ENCODE results near the gene LHX5.

GRCh38 chr12:113413488-113413939 lies 58.2 kb downstream of the LHX5 start:
- TF ChIP-seq CTCF (IDR thresholded peaks at IDR 0.05 in 8 of 11, conservative IDR thresholded peaks at IDR 0.05 in 3 of 11) (no peak), POLR2AphosphoS5 (IDR thresholded peaks at IDR 0.05) (no peak), POLR2A (IDR thresholded peaks at IDR 0.05) (no peak)

All from spleen (tissue), 7 donors.